Natural killer cell (primary cell): ENCODE results near the gene PRICKLE2. TPM values are rescaled to one million over a fixed set of nuclear protein-coding genes. Genes with fewer than 3 reads are reported as not detected.

Source experiments
- ATAC-seq, 3 donors: fragments of 150-1000 bp in 2 of 3; fragments of 200-7000 bp in 1 of 3; cut with Tn5 transposase; 1 replicate in 1 of 3; 2 replicates in 2 of 3; pipeline ENCODE4 v1.10.0; 2021; ENCODE audit warnings: mild to moderate bottlenecking in 2 of 3, moderate library complexity in 2 of 3
- DNase-seq, 2 donors: peaks; one replicate each; pipeline versions ENCODE4 v3.0.0 to v3.0.0-alpha.2; 2013 to 2021; ENCODE audit warnings: mixed read lengths in 1 of 2
- H3K27ac ChIP-seq: one replicate; pipeline ENCODE4 v1.5.1; 2013; ENCODE audit warnings: mild to moderate bottlenecking, low read length
- H3K27me3 ChIP-seq: one replicate; pipeline ENCODE4 v1.6.1; 2013; ENCODE audit warnings: low read length; ENCODE audit not compliant: control insufficient read depth, insufficient read depth
- H3K36me3 ChIP-seq: one replicate; pipeline ENCODE4 v1.6.1; 2013; ENCODE audit warnings: low read length; ENCODE audit not compliant: control insufficient read depth, insufficient read depth
- H3K4me1 ChIP-seq: one replicate; pipeline ENCODE4 v1.6.1; 2013; ENCODE audit warnings: low read length; ENCODE audit not compliant: control insufficient read depth, insufficient read depth
- H3K4me3 ChIP-seq: one replicate; pipeline ENCODE4 v1.5.1; 2013; ENCODE audit warnings: low read length
- H3K9me3 ChIP-seq: one replicate; pipeline ENCODE4 v1.6.1; 2013; ENCODE audit warnings: low read length; ENCODE audit not compliant: control insufficient read depth, insufficient read depth
- H3K27ac Mint-ChIP-seq, 2 donors: one replicate each; pipeline ENCODE4 v1.8.0; 2022; ENCODE audit warnings: mild to moderate bottlenecking in 2 of 2, mixed read lengths in 2 of 2, moderate library complexity in 1 of 2
- H3K27me3 Mint-ChIP-seq, 2 donors: one replicate each; pipeline ENCODE4 v1.8.0; 2022; ENCODE audit warnings: low read depth in 2 of 2, mixed read lengths in 2 of 2
- H3K36me3 Mint-ChIP-seq: one replicate; pipeline ENCODE4 v1.8.0; 2022; ENCODE audit warnings: mixed read lengths
- H3K4me1 Mint-ChIP-seq, 2 donors: one replicate each; pipeline ENCODE4 v1.8.0; 2022; ENCODE audit warnings: mixed read lengths in 2 of 2
- H3K4me3 Mint-ChIP-seq: one replicate; pipeline ENCODE4 v1.8.0; 2022; ENCODE audit warnings: mild to moderate bottlenecking, moderate library complexity, mixed read lengths
- H3K9me3 Mint-ChIP-seq, 2 donors: one replicate each; pipeline ENCODE4 v1.8.0; 2022; ENCODE audit warnings: mixed read lengths in 2 of 2
- CTCF ChIP-seq: fragments of 200-600 bp; IDR thresholded peaks from one replicate; pipeline ENCODE4 v1.8.0; 2022; ENCODE audit warnings: antibody characterized with exemption
- WGBS: methylation state at CpG from one replicate; pipeline ENCODE4 v1.1.7; 2013; ENCODE audit warnings: missing lambda C conversion rate; ENCODE audit not compliant: insufficient coverage; 5-methylcytosine and 5-hydroxymethylcytosine counted together
- intact Hi-C: fragments of 100-400 bp; cut with micrococcal nuclease; formaldehyde crosslinking; loops from one replicate; pipeline ENCODE4 v1.14.2; 2022
- total RNA-seq, 4 donors: library from RNA; stranded (reverse); fragments of 120-200 nt in 1 of 4; gene quantifications; one replicate each; pipeline versions ENCODE4 v1.2.3 to v1.2.4, GENCODE V29; 2013 to 2022

PRICKLE2 gene
- total RNA-seq, 3 donors from 2014 or later (not counting 1 experiment from before 2014, with no cell fraction given): 0.07 to 3.3 (median 1.8) TPM

DNA sequence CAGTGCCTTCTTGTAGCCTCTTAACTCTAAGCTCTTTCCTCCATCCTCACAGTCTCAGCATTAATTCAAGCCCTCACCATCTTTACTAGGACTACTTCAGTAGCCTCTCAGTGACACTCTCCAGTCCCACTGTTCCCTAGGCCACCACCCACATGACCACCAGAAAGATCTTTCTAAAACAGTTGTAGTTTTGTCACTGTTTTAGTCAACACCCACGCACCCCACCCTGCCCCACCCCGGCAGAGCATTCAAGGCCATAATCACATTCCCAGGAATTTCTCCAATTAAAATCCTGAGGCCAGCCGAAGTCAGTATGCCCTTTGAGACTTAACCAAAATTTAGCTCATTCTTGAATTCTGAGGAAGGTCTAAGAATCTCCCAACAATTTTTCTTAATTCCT lies 170.8 kb downstream of the PRICKLE2 start:
- Histone ChIP-seq H3K4me3 (no peak overlapping the region), H3K27ac (no peak overlapping the region), H3K27me3 (peaks cover 8% of the 10 kb centered on the region), H3K9me3 (no peaks in the 10 kb centered on the region), H3K36me3 (no peaks in the 10 kb centered on the region), H3K4me1 (no peaks in the 10 kb centered on the region)
- DNase-seq: no peak
- no peak overlapping the region for H3K4me3 Mint-ChIP-seq
- 86% methylated on average over 3 of the region's 3 CpGs for WGBS
- H3K27ac Mint-ChIP-seq: no peak overlapping the region
- no peaks in the 10 kb centered on the region for H3K36me3 Mint-ChIP-seq
- intact Hi-C loops: no loop called here
- no peak for ATAC-seq
- H3K27me3 Mint-ChIP-seq: peaks cover 27 to 44% of the 10 kb centered on the region in 2 donors
- no peaks in the 10 kb centered on the region for H3K9me3 Mint-ChIP-seq
- H3K4me1 Mint-ChIP-seq: peaks cover 0 to 4% of the 10 kb centered on the region in 2 donors
- TF ChIP-seq CTCF: no peak

- intact Hi-C loops: no loop called here
- peaks cover 0 to 4% of the 10 kb centered on the region in 2 donors for H3K4me1 Mint-ChIP-seq
- no peaks in the 10 kb centered on the region for H3K36me3 Mint-ChIP-seq
- no peak for TF ChIP-seq CTCF
- H3K36me3 ChIP-seq: no peaks in the 10 kb centered on the region
- peaks cover 25 to 40% of the 10 kb centered on the region in 2 donors for H3K27me3 Mint-ChIP-seq
- WGBS: no CpG with 5 or more reads among the region's 3 CpGs
- H3K4me3 ChIP-seq: no peak overlapping the region
- ATAC-seq: no peak
- H3K4me1 ChIP-seq: no peaks in the 10 kb centered on the region
- H3K27ac Mint-ChIP-seq: no peak overlapping the region
- H3K4me3 Mint-ChIP-seq: no peak overlapping the region
- no peak overlapping the region for H3K27ac ChIP-seq
- peaks cover 5% of the 10 kb centered on the region for H3K27me3 ChIP-seq
- H3K9me3 ChIP-seq: no peaks in the 10 kb centered on the region
- H3K9me3 Mint-ChIP-seq: no peaks in the 10 kb centered on the region
- DNase-seq: no peak
Measured at GRCh38 chr3:64053581-64053980, 171.7 kb downstream of the PRICKLE2 start.

DNA sequence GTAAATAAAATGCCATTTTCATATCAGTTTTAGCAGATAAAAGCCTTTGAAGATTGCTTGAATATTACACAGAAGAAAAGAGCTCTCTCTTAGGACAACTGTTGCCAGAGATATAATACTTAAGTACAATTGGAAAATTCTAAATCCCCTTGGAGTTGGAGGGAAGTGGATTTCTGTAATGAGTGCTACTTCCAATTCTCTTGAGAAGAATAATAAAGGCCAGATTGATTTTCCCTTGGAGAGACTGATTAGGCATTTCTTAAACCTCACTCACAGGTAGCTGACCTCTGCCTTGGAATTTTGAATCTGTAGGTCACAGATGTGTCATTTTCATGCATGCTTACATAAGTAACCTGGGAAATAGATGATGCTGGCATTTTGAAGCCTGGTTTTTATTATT lies 172.1 kb downstream of the PRICKLE2 start:
- Mint-ChIP-seq H3K4me3 (no peak overlapping the region), H3K27ac (no peak overlapping the region), H3K27me3 (peaks cover 25 to 36% of the 10 kb centered on the region in 2 donors), H3K4me1 (peaks cover 0 to 4% of the 10 kb centered on the region in 2 donors), H3K9me3 (no peaks in the 10 kb centered on the region), H3K36me3 (no peaks in the 10 kb centered on the region)
- Histone ChIP-seq H3K4me3 (no peak overlapping the region), H3K27me3 (peaks cover 3% of the 10 kb centered on the region), H3K27ac (no peak overlapping the region), H3K4me1 (no peaks in the 10 kb centered on the region), H3K36me3 (no peaks in the 10 kb centered on the region), H3K9me3 (no peaks in the 10 kb centered on the region)
- no peak for ATAC-seq
- no peak for TF ChIP-seq CTCF
- no peak for DNase-seq
- intact Hi-C loops: no loop called here

- Histone ChIP-seq H3K27ac (no peak overlapping the region), H3K9me3 (no peaks in the 10 kb centered on the region), H3K4me1 (no peaks in the 10 kb centered on the region), H3K27me3 (peaks cover 5% of the 10 kb centered on the region), H3K4me3 (no peak overlapping the region), H3K36me3 (no peaks in the 10 kb centered on the region)
- Mint-ChIP-seq H3K27me3 (peaks cover 23 to 26% of the 10 kb centered on the region in 2 donors), H3K4me1 (peaks cover 0 to 4% of the 10 kb centered on the region in 2 donors), H3K9me3 (no peaks in the 10 kb centered on the region), H3K36me3 (no peaks in the 10 kb centered on the region), H3K4me3 (no peak overlapping the region), H3K27ac (no peak overlapping the region)
- no peak for TF ChIP-seq CTCF
- DNase-seq (no peak), ATAC-seq (no peak)
- WGBS: 91% methylated on average over 4 of the region's 4 CpGs
- intact Hi-C loops: no loop called here
Measured at GRCh38 chr3:64049832-64050231, 175.4 kb downstream of the PRICKLE2 start.
